ENCODE data around the gene LGI4.

LGI4 gene

DNA sequence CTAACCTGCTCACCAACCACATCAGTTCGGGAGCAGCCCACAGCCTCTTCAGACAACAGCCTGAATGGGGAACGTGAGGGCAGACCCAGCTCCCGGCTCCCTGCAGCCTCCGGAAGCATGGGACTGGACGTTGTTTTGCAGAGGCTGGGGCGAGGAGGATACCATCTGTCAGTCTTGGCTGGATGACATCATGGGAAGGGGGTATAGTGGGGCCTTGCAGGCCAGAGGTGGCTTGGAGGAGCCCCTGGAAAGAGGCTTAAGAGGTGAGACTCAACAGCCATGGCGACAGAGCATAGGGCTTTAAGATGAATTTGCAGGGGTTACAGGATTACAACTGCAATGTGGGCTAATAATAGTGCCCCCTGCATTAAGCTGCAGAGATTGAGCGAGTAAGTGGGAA lies 17.7 kb downstream of the LGI4 start:
- Histone ChIP-seq H2AFZ (ENCODE audit: low read length) (no peak overlapping the region), H3K9me2 (replicated peaks; ENCODE audit: insufficient read depth, low read length) (no peaks in the 10 kb centered on the region), H3K4me1 (ENCODE audit: low read length) (no peaks in the 10 kb centered on the region), H3K4me3 (ENCODE audit: low read length) (no peak overlapping the region), H4K20me1 (ENCODE audit: insufficient read depth, low read length) (no peaks in the 10 kb centered on the region), H3K9ac (ENCODE audit: low read length) (no peak overlapping the region), H3K27ac (ENCODE audit: low read length) (no peak overlapping the region), H3K79me2 (ENCODE audit: low read length) (no peaks in the 10 kb centered on the region), H3K4me2 (ENCODE audit: low read depth, low read length) (no peak overlapping the region), H3K27me3 (replicated peaks; ENCODE audit: insufficient read depth, low read length) (peaks cover 73% of the 10 kb centered on the region), H3K9me3 (replicated peaks; ENCODE audit: insufficient read depth, low read length) (no peaks in the 10 kb centered on the region), H3F3A (ENCODE audit: insufficient read depth, low read length) (no peaks in the 10 kb centered on the region), H3K36me3 (replicated peaks; ENCODE audit: insufficient read depth, low read length) (no peaks in the 10 kb centered on the region)
- TF ChIP-seq EZH2phosphoT487 (IDR thresholded peaks at IDR 0.05; ENCODE audit: low read length) (no peak), EZH2 (optimal IDR thresholded peaks at IDR 0.05; ENCODE audit: low read depth, low read length) (no peak)
- no peak for DNase-seq

DNA sequence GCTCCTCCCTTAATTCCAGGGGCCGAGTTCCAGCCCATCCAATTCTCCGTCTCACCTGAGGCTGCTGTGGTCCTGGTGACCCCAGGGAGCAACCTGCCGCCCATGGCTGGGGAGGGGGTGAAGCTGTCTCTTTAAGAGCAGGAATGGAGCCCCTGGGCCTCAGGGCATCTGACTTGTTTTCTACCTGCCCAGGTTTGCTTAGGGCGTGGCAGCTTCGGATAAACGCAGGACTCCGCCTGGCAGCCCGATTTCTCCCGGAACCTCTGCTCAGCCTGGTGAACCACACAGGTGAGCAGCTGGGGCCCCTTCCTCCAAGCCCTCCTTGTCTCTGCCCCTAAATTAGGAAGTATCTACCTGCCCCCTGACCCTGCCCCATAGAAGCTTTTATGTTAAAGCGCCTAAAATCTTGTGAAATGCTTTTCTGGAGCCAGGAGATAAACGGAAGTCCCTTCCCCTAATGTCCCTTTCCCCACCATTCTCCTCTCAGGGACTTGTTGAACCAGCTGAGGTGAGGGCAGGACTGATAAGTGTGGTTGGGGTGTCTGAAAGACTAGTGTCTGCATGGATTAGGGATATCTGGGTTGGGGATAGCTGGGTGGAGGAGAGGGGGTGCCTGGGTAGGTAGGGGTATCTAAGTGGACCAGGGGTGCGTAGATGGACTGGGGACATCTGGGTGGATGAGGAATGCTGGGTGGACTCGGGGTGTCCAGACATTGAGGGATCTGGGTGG lies 18.6 kb downstream of the LGI4 start:
- Histone ChIP-seq H3K36me3 (replicated peaks; ENCODE audit: insufficient read depth, low read length) (no peaks in the 10 kb centered on the region), H4K20me1 (ENCODE audit: insufficient read depth, low read length) (no peaks in the 10 kb centered on the region), H3K9me2 (replicated peaks; ENCODE audit: insufficient read depth, low read length) (no peaks in the 10 kb centered on the region), H3F3A (ENCODE audit: insufficient read depth, low read length) (no peaks in the 10 kb centered on the region), H3K4me3 (ENCODE audit: low read length) (no peak overlapping the region), H3K79me2 (ENCODE audit: low read length) (no peaks in the 10 kb centered on the region), H3K4me1 (ENCODE audit: low read length) (no peaks in the 10 kb centered on the region), H3K9ac (ENCODE audit: low read length) (no peak overlapping the region), H3K27ac (ENCODE audit: low read length) (no peak overlapping the region), H3K27me3 (replicated peaks; ENCODE audit: insufficient read depth, low read length) (peaks cover 71% of the 10 kb centered on the region), H3K9me3 (replicated peaks; ENCODE audit: insufficient read depth, low read length) (no peaks in the 10 kb centered on the region), H3K4me2 (ENCODE audit: low read depth, low read length) (no peak overlapping the region), H2AFZ (ENCODE audit: low read length) (no peak overlapping the region)
- no peak for DNase-seq
- TF ChIP-seq, protein P1, sequence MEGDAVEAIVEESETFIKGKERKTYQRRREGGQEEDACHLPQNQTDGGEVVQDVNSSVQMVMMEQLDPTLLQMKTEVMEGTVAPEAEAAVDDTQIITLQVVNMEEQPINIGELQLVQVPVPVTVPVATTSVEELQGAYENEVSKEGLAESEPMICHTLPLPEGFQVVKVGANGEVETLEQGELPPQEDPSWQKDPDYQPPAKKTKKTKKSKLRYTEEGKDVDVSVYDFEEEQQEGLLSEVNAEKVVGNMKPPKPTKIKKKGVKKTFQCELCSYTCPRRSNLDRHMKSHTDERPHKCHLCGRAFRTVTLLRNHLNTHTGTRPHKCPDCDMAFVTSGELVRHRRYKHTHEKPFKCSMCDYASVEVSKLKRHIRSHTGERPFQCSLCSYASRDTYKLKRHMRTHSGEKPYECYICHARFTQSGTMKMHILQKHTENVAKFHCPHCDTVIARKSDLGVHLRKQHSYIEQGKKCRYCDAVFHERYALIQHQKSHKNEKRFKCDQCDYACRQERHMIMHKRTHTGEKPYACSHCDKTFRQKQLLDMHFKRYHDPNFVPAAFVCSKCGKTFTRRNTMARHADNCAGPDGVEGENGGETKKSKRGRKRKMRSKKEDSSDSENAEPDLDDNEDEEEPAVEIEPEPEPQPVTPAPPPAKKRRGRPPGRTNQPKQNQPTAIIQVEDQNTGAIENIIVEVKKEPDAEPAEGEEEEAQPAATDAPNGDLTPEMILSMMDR (IDR thresholded peaks at IDR 0.05; ENCODE audit: low read length) = no peak
- TF ChIP-seq EZH2phosphoT487 (IDR thresholded peaks at IDR 0.05; ENCODE audit: low read length) (no peak), EZH2 (optimal IDR thresholded peaks at IDR 0.05; ENCODE audit: low read depth, low read length) (no peak)

DNA sequence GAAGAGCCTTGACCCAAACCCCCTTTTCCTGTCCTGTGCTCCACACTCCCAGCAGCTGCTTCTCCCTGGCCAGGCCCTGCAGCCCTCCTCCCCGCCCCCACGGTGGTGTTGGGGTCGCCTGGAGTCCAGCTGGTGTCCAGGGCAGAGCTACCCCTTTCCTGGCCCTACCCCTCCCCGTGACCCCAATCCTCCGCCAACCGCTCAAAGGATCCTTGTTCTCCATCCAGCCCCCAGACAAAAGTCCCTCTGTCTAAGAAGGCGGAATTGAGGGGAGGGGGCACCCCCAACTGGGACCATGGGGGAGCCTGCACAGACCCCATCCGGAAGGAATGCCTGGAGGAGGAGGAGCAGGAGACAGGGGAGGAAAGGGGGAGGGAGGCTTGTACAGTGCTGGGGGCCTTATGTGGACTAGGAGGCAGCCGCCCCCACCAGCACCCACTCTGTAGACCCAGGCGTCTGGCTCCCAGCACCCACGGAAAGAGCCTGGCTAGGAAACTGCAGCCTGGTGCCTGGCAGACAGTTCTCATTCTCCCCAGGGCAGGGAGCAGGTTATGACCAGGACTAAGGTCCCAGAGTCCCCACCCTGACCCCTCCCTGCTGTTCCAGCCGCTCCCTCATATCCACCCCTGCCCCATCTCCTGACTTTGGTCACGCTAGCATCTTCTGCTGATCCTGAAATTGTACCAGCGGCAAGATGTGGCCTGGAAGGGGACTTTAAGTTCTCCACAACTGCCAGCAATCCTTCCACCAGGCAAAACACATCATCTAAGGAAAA lies 19.5 kb downstream of the LGI4 start, which contains the start of gene FXYD3:
FXYD3 (plus strand) TSS at position 647 of the 775 bp plus-strand sequence. CDS start 3,554 bp downstream, outside the sequence.
- no peak within 1 kb of the TSS for H3K27ac ChIP-seq (ENCODE audit: low read length)
- no peak for DNase-seq
- no peaks in the 10 kb centered on the region for H3K9me3 ChIP-seq (replicated peaks; ENCODE audit: insufficient read depth, low read length)
- H2AFZ ChIP-seq (ENCODE audit: low read length) = no peak within 1 kb of the TSS
- H3K79me2 ChIP-seq (ENCODE audit: low read length) = no peaks in the 10 kb centered on the region
- H4K20me1 ChIP-seq (ENCODE audit: insufficient read depth, low read length) = no peaks in the 10 kb centered on the region
- no peaks in the 10 kb centered on the region for H3K4me1 ChIP-seq (ENCODE audit: low read length)
- TF ChIP-seq, protein P1 (IDR thresholded peaks at IDR 0.05; ENCODE audit: low read length) = no peak
- TF ChIP-seq EZH2phosphoT487 (IDR thresholded peaks at IDR 0.05; ENCODE audit: low read length) (no peak), EZH2 (optimal IDR thresholded peaks at IDR 0.05; ENCODE audit: low read depth, low read length) (no peak)
- H3K27me3 ChIP-seq (replicated peaks; ENCODE audit: insufficient read depth, low read length) = peaks cover 69% of the 10 kb centered on the region
- H3K9ac ChIP-seq (ENCODE audit: low read length) = no peak within 1 kb of the TSS
- no peaks in the 10 kb centered on the region for H3K36me3 ChIP-seq (replicated peaks; ENCODE audit: insufficient read depth, low read length)
- H3F3A ChIP-seq (ENCODE audit: insufficient read depth, low read length) = no peaks in the 10 kb centered on the region
- no peak within 1 kb of the TSS for H3K4me3 ChIP-seq (ENCODE audit: low read length)
- H3K4me2 ChIP-seq (ENCODE audit: low read depth, low read length) = no peak within 1 kb of the TSS
- no peaks in the 10 kb centered on the region for H3K9me2 ChIP-seq (replicated peaks; ENCODE audit: insufficient read depth, low read length)
